A549 (cell line): ENCODE data around the gene APOA1.

Experiments
- CTCF ChIP-seq: fragments of >200 bp; sonication (Bioruptor Twin); formaldehyde crosslinking; IDR thresholded peaks from 3 replicates; pipeline ENCODE4 v1.5.1; 2016
- FOSL2 ChIP-seq, 2 experiments: fragments of 450-650 bp in 1 of 2; fragments of >200 bp in 1 of 2; sonication (Bioruptor Twin) in 1 of 2; formaldehyde crosslinking; IDR thresholded peaks; 2 replicates each; pipeline versions ENCODE4 v1.5.0 to v1.6.1; 2016 to 2020; ENCODE audit warnings: mild to moderate bottlenecking in 1 of 2, moderate library complexity in 1 of 2
- HOXA7 ChIP-seq: fragments of 250-450 bp; sonication (Bioruptor Pico); IDR thresholded peaks from 2 replicates; pipeline ENCODE4 v1.5.0; 2020; ENCODE audit warnings: mild to moderate bottlenecking, moderate library complexity
- JUN ChIP-seq, 2 experiments: fragments of >200 bp; sonication (Bioruptor Twin); formaldehyde crosslinking; IDR thresholded peaks; 2 replicates in 1 of 2; 3 replicates in 1 of 2; pipeline ENCODE4 v1.6.1; 2016 to 2017
- MAZ ChIP-seq: fragments of 150-350 bp; IDR thresholded peaks from 2 replicates; pipeline ENCODE4 v1.6.1; 2014; ENCODE audit warnings: antibody characterized with exemption, low read depth, low read length, borderline replicate concordance
- NFE2L2 ChIP-seq: fragments of 150-350 bp; conservative IDR thresholded peaks from 2 replicates; pipeline ENCODE4 v1.6.1; 2014; ENCODE audit warnings: low read length
- POLR2A ChIP-seq: IDR thresholded peaks from 2 replicates; pipeline ENCODE4 v1.6.1; 2012; ENCODE audit warnings: mild to moderate bottlenecking, low read length
- POLR2AphosphoS2 ChIP-seq: conservative IDR thresholded peaks from 2 replicates; pipeline ENCODE4 v1.6.1; 2012; ENCODE audit warnings: low read length, improper control_type of control experiment, inconsistent platforms
- RAD21 ChIP-seq, 2 experiments: fragments of >200 bp in 1 of 2; sonication (Bioruptor Twin) in 1 of 2; formaldehyde crosslinking in 1 of 2; IDR thresholded peaks in 1 of 2; conservative IDR thresholded peaks in 1 of 2; 2 replicates in 1 of 2; 3 replicates in 1 of 2; pipeline ENCODE4 v1.6.1; 2012 to 2018; ENCODE audit warnings: inconsistent platforms in 1 of 2
- RCOR1 ChIP-seq: fragments of 150-350 bp; IDR thresholded peaks from 2 replicates; pipeline ENCODE4 v1.6.1; 2014; ENCODE audit warnings: antibody characterized with exemption, low read length, low read depth

GRCh38 chr11:116811194-116811593 lies 26.2 kb downstream of the APOA1 start:
- TF ChIP-seq JUN (IDR thresholded peaks at IDR 0.05) (no peak), CTCF (no peak), POLR2AphosphoS2 (no peak), RAD21 (conservative IDR thresholded peaks at IDR 0.05 in 1 of 2, IDR thresholded peaks at IDR 0.05 in 1 of 2) (no peak), NFE2L2 (no peak), MAZ (no peak), POLR2A (no peak), RCOR1 (no peak), HOXA7 (CRISPR knock-in tag) (no peak), FOSL2 (IDR thresholded peaks at IDR 0.05) (no peak), FOSL2 (CRISPR knock-in tag; IDR thresholded peaks at IDR 0.05) (no peak)
